GM20000 (cell line): ENCODE results near the gene ANK3.
A peak's percentile ranks its signal among the peaks of the same experiment; 100 is the strongest.

Experiments used
- DNase-seq: peaks from one replicate; pipeline ENCODE4 v3.0.0; 2012; ENCODE audit warnings: low spot score
- TF ChIP-seq, protein P1 (sequence below): IDR thresholded peaks from 2 replicates; pipeline ENCODE4 v1.5.1; 2012; ENCODE audit warnings: mild to moderate bottlenecking, control low read depth; ENCODE audit errors: extremely low read depth, missing control alignments

Gene ANK3

DNA sequence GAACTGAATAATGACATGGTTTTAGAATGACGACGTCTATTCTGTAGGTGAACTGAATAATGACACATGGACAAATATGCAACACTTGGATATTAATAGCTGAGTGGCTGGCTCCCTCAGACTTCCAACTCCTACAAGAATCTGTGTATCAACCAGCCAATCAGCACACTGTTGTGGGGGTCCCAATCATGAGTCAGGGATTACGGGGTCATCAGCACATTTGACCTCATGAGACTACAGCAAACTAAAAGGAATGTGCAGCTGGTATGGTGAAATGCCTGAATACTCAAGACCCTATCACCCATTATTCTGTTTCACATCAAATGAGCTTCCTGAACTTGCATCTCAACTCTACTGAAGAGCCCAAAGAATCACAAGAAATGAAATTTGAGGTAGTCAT is 192.5 kb downstream of the ANK3 start:
- TF ChIP-seq, protein P1, sequence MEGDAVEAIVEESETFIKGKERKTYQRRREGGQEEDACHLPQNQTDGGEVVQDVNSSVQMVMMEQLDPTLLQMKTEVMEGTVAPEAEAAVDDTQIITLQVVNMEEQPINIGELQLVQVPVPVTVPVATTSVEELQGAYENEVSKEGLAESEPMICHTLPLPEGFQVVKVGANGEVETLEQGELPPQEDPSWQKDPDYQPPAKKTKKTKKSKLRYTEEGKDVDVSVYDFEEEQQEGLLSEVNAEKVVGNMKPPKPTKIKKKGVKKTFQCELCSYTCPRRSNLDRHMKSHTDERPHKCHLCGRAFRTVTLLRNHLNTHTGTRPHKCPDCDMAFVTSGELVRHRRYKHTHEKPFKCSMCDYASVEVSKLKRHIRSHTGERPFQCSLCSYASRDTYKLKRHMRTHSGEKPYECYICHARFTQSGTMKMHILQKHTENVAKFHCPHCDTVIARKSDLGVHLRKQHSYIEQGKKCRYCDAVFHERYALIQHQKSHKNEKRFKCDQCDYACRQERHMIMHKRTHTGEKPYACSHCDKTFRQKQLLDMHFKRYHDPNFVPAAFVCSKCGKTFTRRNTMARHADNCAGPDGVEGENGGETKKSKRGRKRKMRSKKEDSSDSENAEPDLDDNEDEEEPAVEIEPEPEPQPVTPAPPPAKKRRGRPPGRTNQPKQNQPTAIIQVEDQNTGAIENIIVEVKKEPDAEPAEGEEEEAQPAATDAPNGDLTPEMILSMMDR, result no peak
- no peak for DNase-seq

DNA sequence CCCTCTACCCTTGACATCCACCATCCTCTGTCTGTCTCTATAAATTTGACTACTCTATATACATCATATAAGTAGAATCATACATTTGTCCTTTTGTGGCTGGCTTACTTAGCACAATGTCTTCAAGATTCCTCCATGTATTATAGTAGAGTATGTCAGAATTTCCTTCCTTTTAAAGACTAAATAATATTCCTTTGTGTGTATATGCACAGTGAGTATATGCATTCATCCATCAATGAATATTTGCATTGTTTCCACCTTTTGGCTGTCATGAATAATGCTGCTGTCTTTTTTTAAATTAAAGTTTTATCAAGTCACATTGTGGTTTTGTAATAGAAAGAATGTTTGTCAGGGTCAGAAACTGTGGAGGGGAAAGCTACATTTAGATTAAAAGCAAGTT is 195.3 kb downstream of the ANK3 start:
- no peak for DNase-seq
- TF ChIP-seq, protein P1, result no peak

- TF ChIP-seq, protein P1, result no peak
- no peak for DNase-seq
These were observed 196.7 kb downstream of the ANK3 start for GRCh38 chr10:60192946-60193345.

DNA sequence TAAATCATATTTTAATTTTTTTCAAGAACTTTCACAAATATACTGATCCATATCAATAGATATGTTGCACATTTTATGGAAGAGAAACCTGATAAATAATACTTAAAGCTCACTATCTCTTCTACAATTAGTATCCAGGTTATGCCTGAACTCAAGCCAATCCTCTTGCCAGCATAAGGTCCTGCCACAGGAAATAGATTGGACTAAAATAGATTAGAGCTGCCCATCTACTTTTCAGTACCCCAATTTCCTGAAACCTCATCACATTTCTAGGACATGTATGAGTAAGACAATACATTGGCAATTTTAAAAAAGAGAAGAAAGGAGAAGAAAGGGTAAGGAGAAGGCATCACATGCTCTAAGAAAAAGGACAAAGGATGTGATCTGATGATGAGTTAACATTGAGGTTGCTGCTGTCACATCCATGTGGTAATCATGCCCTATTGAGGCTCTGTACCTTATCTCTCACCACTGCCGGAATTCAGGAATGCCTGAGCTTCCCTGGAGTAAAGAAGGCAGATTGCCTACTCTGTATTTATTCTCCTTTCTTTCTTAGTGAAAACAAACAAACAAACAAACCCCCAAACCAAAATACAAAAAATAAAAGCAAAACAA is 199.7 kb downstream of the ANK3 start:
- DNase-seq, result no peak
- TF ChIP-seq, protein P1, result no peak

DNA sequence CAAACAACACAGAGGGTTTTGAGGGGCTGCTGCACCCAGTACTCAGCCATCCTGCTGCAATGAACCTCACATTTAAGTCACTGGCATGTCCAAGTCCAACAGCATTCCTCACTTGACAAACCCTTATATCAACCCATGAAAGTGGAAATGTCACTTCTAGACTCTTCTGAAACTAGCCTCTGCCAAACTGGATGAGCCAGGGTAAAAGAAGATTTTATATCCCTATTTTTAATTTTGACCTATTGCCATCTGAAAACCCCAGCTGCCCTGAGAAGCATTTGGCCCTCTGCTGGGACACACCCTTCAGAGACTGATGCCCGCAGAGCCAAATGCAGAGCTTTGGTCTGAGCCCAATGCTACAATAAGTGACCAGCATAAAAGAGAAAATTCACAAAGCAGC is 201.1 kb downstream of the ANK3 start:
- no peak for DNase-seq
- TF ChIP-seq, protein P1, result no peak

- DNase-seq, result no peak
- TF ChIP-seq, protein P1, result no peak
These were observed 202.0 kb downstream of the ANK3 start for GRCh38 chr10:60187691-60188090.

DNA sequence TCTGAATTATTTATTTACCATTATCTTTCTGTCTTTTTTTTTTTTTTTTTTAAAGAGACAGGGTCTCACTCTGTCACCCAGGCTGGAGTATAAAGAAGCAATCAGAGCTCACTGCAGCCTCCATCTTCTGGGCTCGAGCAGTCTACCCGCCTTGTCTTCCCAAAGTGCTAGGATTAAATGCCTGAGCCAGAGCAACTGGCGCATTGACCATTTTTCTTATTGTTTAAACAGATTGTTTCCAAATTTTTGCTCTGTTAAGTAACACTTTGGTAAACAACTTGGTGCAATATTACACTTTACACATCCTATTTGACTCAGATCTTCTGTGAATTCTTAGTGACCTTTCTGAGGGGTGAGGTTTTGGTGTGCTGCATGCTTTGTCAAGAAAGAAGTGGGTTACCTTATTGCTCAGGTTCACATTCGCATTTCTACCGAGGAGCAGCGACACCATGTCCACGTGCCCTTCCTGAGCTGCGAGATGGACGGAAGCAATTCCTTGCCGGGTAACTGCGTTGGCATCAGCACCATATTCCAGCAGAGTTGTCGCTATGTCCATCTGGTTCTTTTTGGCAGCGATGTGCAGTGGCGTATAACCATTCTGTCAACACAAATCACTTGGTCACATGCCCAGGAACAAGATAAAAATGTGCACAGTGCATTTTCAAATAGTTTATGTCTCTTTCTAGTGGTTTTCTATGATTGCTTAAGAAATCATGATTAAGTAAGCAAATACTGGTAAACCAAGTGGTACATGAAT is 203.2 kb downstream of the ANK3 start:
- no peak for DNase-seq
- TF ChIP-seq, protein P1, result peak; percentile 3
